Fibroblast of villous mesenchyme (primary cell): ENCODE data around the gene DUXB. TPM values are rescaled to one million over a fixed set of nuclear protein-coding genes. Genes with fewer than 3 reads are reported as not detected.

Experiments
- DNase-seq: peaks from one replicate; pipeline ENCODE4 v3.0.0-alpha.2; 2010; ENCODE audit warnings: low read depth
- H3K4me3 ChIP-seq: 2 replicates; pipeline ENCODE4 v1.5.1; 2011; ENCODE audit warnings: low read depth, mild to moderate bottlenecking, low read length
- CTCF ChIP-seq: IDR thresholded peaks from 2 replicates; pipeline ENCODE4 v1.5.1; 2012; ENCODE audit warnings: low read depth, mild to moderate bottlenecking, low read length; ENCODE audit not compliant: insufficient read depth
- small RNA-seq: library from RNA; depleted of rRNA; stranded (forward); fragments of <200 nt; gene quantifications from one replicate; pipeline ENCODE3, GENCODE V24; 2012
- total RNA-seq: library from RNA; depleted of rRNA; stranded (reverse); fragments of >200 nt; gene quantifications from 2 replicates; pipeline ENCODE4 v1.2.3, GENCODE V29; 2012

DUXB gene
- total RNA-seq, 1 donor = not detected

GRCh38 chr16:75648265-75649076 lies 52.8 kb downstream of the DUXB start:
- TF ChIP-seq CTCF = no peak
- H3K4me3 ChIP-seq = peak overlapping the region; percentile 98
- DNase-seq = peak; percentile 76

- DNase-seq = peak; percentile 92
- peak within 1 kb of the TSS; percentile 98 for H3K4me3 ChIP-seq
- TF ChIP-seq CTCF = no peak
Observed at GRCh38 chr16:75647492-75648264, 53.6 kb downstream of the DUXB start, which contains the start of the genes KARS1 and TERF2IP. Gene KARS1 (minus strand): TSS chr16:75647665. CDS start chr16:75647639, 26 bp downstream. Gene TERF2IP (plus strand): TSS chr16:75647773. CDS start chr16:75647883, 110 bp downstream.

GRCh38 chr16:75647112-75647491 lies 54.2 kb downstream of the DUXB start:
- DNase-seq = no peak
- peak overlapping the region; percentile 98 for H3K4me3 ChIP-seq
- TF ChIP-seq CTCF = no peak

GRCh38 chr16:75644240-75645012 lies 56.8 kb downstream of the DUXB start:
- H3K4me3 ChIP-seq = no peak overlapping the region
- DNase-seq = no peak
- TF ChIP-seq CTCF = no peak

Small RNAs within 50 kb of the gene (small RNA-seq; reads per million reads assigned to genes)
- gene RN7SL520P = not detected

Other genes with a start within 250 kb of the DUXB start
- 10.6 and 19.0 TPM in 2 replicates for gene TMEM170A, start 236.8 kb downstream of the DUXB start, total RNA-seq
- gene CHST6, start 206.0 kb downstream of the DUXB start, total RNA-seq = under 0.01 TPM in 2 replicates
- gene CHST5, start 165.4 kb downstream of the DUXB start, total RNA-seq = under 0.01 TPM in 1 of 2 replicates, not detected in the other
- gene TMEM231, start 145.2 kb downstream of the DUXB start, total RNA-seq = 12.1 and 13.5 TPM in 2 replicates
- gene GABARAPL2, start 135.1 kb downstream of the DUXB start, total RNA-seq = 25.4 and 36.3 TPM in 2 replicates
- 69.9 and 83.8 TPM in 2 replicates for gene ADAT1, start 78.2 kb downstream of the DUXB start, total RNA-seq
- 139 and 157 TPM in 2 replicates for gene KARS1, start 53.8 kb downstream of the DUXB start, total RNA-seq
- 28.3 and 43.6 TPM in 2 replicates for gene TERF2IP, start 53.7 kb downstream of the DUXB start, total RNA-seq
- not detected in 2 replicates for gene CPHXL2, start 24.5 kb downstream of the DUXB start, total RNA-seq
- gene CPHXL, start 25.0 kb upstream of the DUXB start, total RNA-seq = not detected in 2 replicates